Lung (tissue), 16 donors: ENCODE data around the gene KRTAP5-5. TPM values are rescaled to one million over a fixed set of nuclear protein-coding genes. Genes with fewer than 3 reads are reported as not detected.
"Not testable (repeated sequence)": the region's sequence is repeated elsewhere in the genome, so short reads cannot be mapped to it uniquely, and the experiment has no call there.

ENCODE experiments used
- ATAC-seq: fragments of 200-7000 bp; cut with Tn5 transposase; one replicate; pipeline ENCODE4 v1.9.1; 2020; ENCODE audit warnings: moderate number of reproducible peaks; ENCODE audit not compliant: insufficient read depth, low FRiP score
- DNase-seq, 3 donors: peaks; one replicate each; pipeline ENCODE4 v3.0.0-alpha.2; 2013 to 2017
- H3K27ac ChIP-seq, 2 donors: one replicate each; pipeline ENCODE4 v1.5.1; 2013; ENCODE audit warnings: mild to moderate bottlenecking in 2 of 2, moderate library complexity in 2 of 2, control low read depth in 1 of 2, inconsistent platforms in 1 of 2, low read depth in 1 of 2, low read length in 1 of 2
- H3K27me3 ChIP-seq, 3 donors: one replicate each; pipeline ENCODE4 v1.5.1; 2013; ENCODE audit warnings: low read length in 2 of 3; ENCODE audit not compliant: control insufficient read depth in 3 of 3, insufficient read depth in 3 of 3
- H3K36me3 ChIP-seq, 4 donors: one replicate each; pipeline ENCODE4 v1.5.1; 2013; ENCODE audit warnings: low read length in 4 of 4, mild to moderate bottlenecking in 1 of 4, moderate library complexity in 1 of 4; ENCODE audit not compliant: control insufficient read depth in 4 of 4, insufficient read depth in 4 of 4
- H3K4me1 ChIP-seq, 5 donors: one replicate each; pipeline ENCODE4 v1.5.1; 2013; ENCODE audit warnings: low read length in 5 of 5, mild to moderate bottlenecking in 2 of 5, moderate library complexity in 1 of 5; ENCODE audit not compliant: control insufficient read depth in 5 of 5, insufficient read depth in 5 of 5
- H3K4me3 ChIP-seq: one replicate; pipeline ENCODE4 v1.5.1; 2013; ENCODE audit warnings: mild to moderate bottlenecking, control low read depth, moderate library complexity
- H3K9ac ChIP-seq, 2 donors: one replicate each; pipeline ENCODE4 v1.5.1; 2013; ENCODE audit warnings: low read length in 2 of 2, control low read depth in 1 of 2; ENCODE audit not compliant: insufficient read depth in 1 of 2
- H3K9me3 ChIP-seq, 4 donors: one replicate each; pipeline ENCODE4 v1.5.1; 2013; ENCODE audit warnings: low read length in 3 of 4, mild to moderate bottlenecking in 1 of 4, moderate library complexity in 1 of 4; ENCODE audit not compliant: control insufficient read depth in 4 of 4, insufficient read depth in 3 of 4
- CTCF ChIP-seq: IDR thresholded peaks from 2 replicates; pipeline ENCODE4 v1.5.1; 2012; ENCODE audit warnings: mild to moderate bottlenecking; ENCODE audit errors: control extremely low read depth, extremely low read depth
- WGBS, 2 donors: extraction: QIAGEN DNeasy Blood & Tissue Kit; methylation state at CpG; one replicate each; pipeline ENCODE4 v1.1.7; 2013; 5-methylcytosine and 5-hydroxymethylcytosine counted together
- long read RNA-seq, 5 donors: transcript quantifications; one replicate each; lab custom pipeline, GENCODE V29; 2026
- polyA plus RNA-seq, 2 donors: library from polyadenylated mRNA; stranded (reverse); fragments of 200-250 nt; gene quantifications; one replicate each; pipeline ENCODE4 v1.2.1, GENCODE V29; 2013
- total RNA-seq, 2 donors: library from RNA; depleted of rRNA in 1 of 2; stranded (reverse); fragments of >200 nt in 1 of 2; gene quantifications; one replicate each; pipeline ENCODE4 v1.2.1, GENCODE V29; 2014 to 2021
- donor health status: control.
- donor health status: control.
- donor health status: Bipolar disorder and iron deficiency.
- donor health status: healthy.
- donor health status: DM: yes; HTN: yes; CAD: no.

KRTAP5-5 gene
- total RNA-seq, result not detected
- not detected for polyA plus RNA-seq
- long read RNA-seq, donor 1, result 0 reads
- long read RNA-seq, donor 2, result 0 reads
- long read RNA-seq, donor 3, result 0 reads
- long read RNA-seq, donor 4, result 0 reads
- long read RNA-seq, donor 5, result 0 reads

- TF ChIP-seq CTCF, result no peak
- peaks cover 0 to 24% (median 2%) of the 10 kb centered on the region in 3 donors for H3K27me3 ChIP-seq
- DNase-seq, result no peak
- H3K27ac ChIP-seq, result no peak within 1 kb of the TSS
- no peak within 1 kb of the TSS for H3K9ac ChIP-seq
- WGBS, 2 donors, result 67 to 72% methylated on average over 25 of the region's 26 CpGs
- ATAC-seq, result no peak
- no peak within 1 kb of the TSS for H3K4me3 ChIP-seq
- H3K4me1 ChIP-seq, result peaks cover 0 to 6% (median 0%) of the 10 kb centered on the region in 5 donors
- H3K9me3 ChIP-seq, result no peaks in the 10 kb centered on the region
- H3K36me3 ChIP-seq, result no peaks in the 10 kb centered on the region
Measured at GRCh38 chr11:1629326-1630185, at the start of gene KRTAP5-5. TSS of gene KRTAP5-5 (plus strand) at chr11:1629775. CDS start at chr11:1629841, 66 bp downstream.

GRCh38 chr11:1581976-1582375, 47.6 kb upstream of the KRTAP5-5 start:
- Histone ChIP-seq H3K9ac (no peak overlapping the region), H3K27me3 (no peaks in the 10 kb centered on the region), H3K36me3 (peaks cover 0 to 2% (median 0%) of the 10 kb centered on the region in 4 donors), H3K4me1 (no peaks in the 10 kb centered on the region), H3K4me3 (no peak overlapping the region), H3K27ac (no peak overlapping the region), H3K9me3 (peaks cover 0 to 6% (median 2%) of the 10 kb centered on the region in 4 donors)
- 82 to 88% methylated on average over 9 of the region's 9 CpGs for WGBS, 2 donors
- no peak for DNase-seq
- no peak for ATAC-seq
- TF ChIP-seq CTCF, result no peak

- WGBS, 2 donors, result 58 to 65% methylated on average over 2 of the region's 2 CpGs
- not testable (repeated sequence) for H3K27me3 ChIP-seq, H3K4me1 ChIP-seq, H3K9me3 ChIP-seq, H3K36me3 ChIP-seq, H3K27ac ChIP-seq, H3K9ac ChIP-seq, H3K4me3 ChIP-seq, ATAC-seq, DNase-seq
Measured at GRCh38 chr11:1582909-1583308, 46.7 kb upstream of the KRTAP5-5 start.

- H3K36me3 ChIP-seq, ATAC-seq, H3K27me3 ChIP-seq, H3K9me3 ChIP-seq, H3K4me1 ChIP-seq, H3K4me3 ChIP-seq, DNase-seq, H3K27ac ChIP-seq, H3K9ac ChIP-seq: not testable (repeated sequence)
- WGBS, 2 donors, result 33 to 67% methylated on average over 9 of the region's 9 CpGs
Measured at GRCh38 chr11:1584661-1585370, 44.8 kb upstream of the KRTAP5-5 start, which contains the start of gene KRTAP5-1. TSS of gene KRTAP5-1 (minus strand) at chr11:1585283. CDS start at chr11:1585249, 34 bp downstream.
